Heart left ventricle (tissue), 16 donors: Measurements from ENCODE around the gene RPS2. TPM values are rescaled to one million over a fixed set of nuclear protein-coding genes. Genes with fewer than 3 reads are reported as not detected.

Experiments used
- ATAC-seq, 4 donors: fragments of 200-7000 bp; cut with Tn5 transposase; one replicate each; pipeline ENCODE4 v1.9.1; 2020 to 2022; ENCODE audit warnings: moderate library complexity in 4 of 4, mild to moderate bottlenecking in 3 of 4, moderate number of reproducible peaks in 1 of 4
- DNase-seq, 5 donors: peaks; one replicate each; pipeline ENCODE4 v3.0.0-alpha.2; 2020
- H3K27ac ChIP-seq, 12 donors: fragments of 200-600 bp; sonication (generic) in 4 of 12; one replicate each; pipeline versions ENCODE4 v1.5.0 to v1.8.0; 2016 to 2022; ENCODE audit warnings: mild to moderate bottlenecking in 2 of 12
- H3K27me3 ChIP-seq, 9 donors: fragments of 200-600 bp; sonication (generic) in 2 of 9; one replicate each; pipeline versions ENCODE4 v1.5.1 to v1.8.0; 2016 to 2022; ENCODE audit warnings: mild to moderate bottlenecking in 3 of 9
- H3K36me3 ChIP-seq, 9 donors: fragments of 200-600 bp; sonication (generic) in 2 of 9; one replicate each; pipeline versions ENCODE4 v1.5.0 to v1.8.0; 2018 to 2022; ENCODE audit warnings: mild to moderate bottlenecking in 2 of 9
- H3K4me1 ChIP-seq, 12 donors: fragments of 200-600 bp; sonication (generic) in 4 of 12; one replicate each; pipeline versions ENCODE4 v1.5.0 to v1.8.0; 2016 to 2022; ENCODE audit warnings: mild to moderate bottlenecking in 3 of 12
- H3K4me3 ChIP-seq, 12 donors: fragments of 200-600 bp; sonication (generic) in 4 of 12; one replicate each; pipeline versions ENCODE4 v1.5.0 to v1.8.0; 2017 to 2022; ENCODE audit warnings: mild to moderate bottlenecking in 9 of 12, moderate library complexity in 4 of 12
- H3K9me3 ChIP-seq, 12 donors: fragments of 200-600 bp; sonication (generic) in 4 of 12; one replicate each; pipeline versions ENCODE4 v1.5.0 to v1.8.0; 2016 to 2022; ENCODE audit warnings: mild to moderate bottlenecking in 1 of 12
- POLR2A ChIP-seq, 2 donors: fragments of 450-650 bp; IDR thresholded peaks; one replicate each; pipeline ENCODE4 v1.6.1; 2017; ENCODE audit warnings: antibody characterized with exemption in 2 of 2, mild to moderate bottlenecking in 2 of 2, moderate library complexity in 2 of 2
- WGBS, 4 donors: extraction: QIAGEN DNeasy Blood & Tissue Kit in 2 of 4; methylation state at CpG; one replicate each; pipeline versions ENCODE4 v1.1.5 to v1.1.7; 2013 to 2018; 5-methylcytosine and 5-hydroxymethylcytosine counted together
- intact Hi-C, 10 donors: fragments of 100-400 bp; cut with DNase I; formaldehyde crosslinking; loops; one replicate each; pipeline versions ENCODE4 v1.11.1 to v1.14.2; 2022
- polyA plus RNA-seq, 2 donors: library from polyadenylated mRNA; stranded (reverse); fragments of 200-250 nt; gene quantifications; one replicate each; pipeline ENCODE4 v1.2.3, GENCODE V29; 2013
- total RNA-seq, 9 donors: library from RNA; depleted of rRNA in 2 of 9; stranded (reverse); fragments of >200 nt in 2 of 9; fragmentation: NEBNext Ultra II Directional in 3 of 9; extraction: Animal tissue kit (Norgen Biotek cat#: 25700) in 3 of 9; gene quantifications; one replicate each; pipeline versions ENCODE4 v1.1.0 to v1.2.4, GENCODE V29; 2016 to 2023
- TF ChIP-seq, protein P1 (sequence below), 12 donors: fragments of 200-600 bp; sonication (generic) in 4 of 12; IDR thresholded peaks; one replicate each; pipeline versions ENCODE4 v1.5.0 to v1.8.0; 2018 to 2022; ENCODE audit warnings: antibody characterized with exemption in 12 of 12, mild to moderate bottlenecking in 5 of 12
- donor health status: ischemic (EF 13 %, LVEDD 7.1; RV severe dilation, severe dysfunction).
- donor health status: healthy with polysubstance abuse.
- donor health status: DM: no; HTN: yes; CAD: no.
- donor health status: DM: no; HTN: no; CAD: no.
- donor health status: ischemic (EF 25% LVEDD 6.9; RV normal size, moderate dysfunction).
- donor health status: ischemic (EF 25% LVEDD 5.7; RV mildly dilated, moderate dysfunction).
- donor health status: healthy.
- donor health status: DM: yes; HTN: yes; CAD: no.
- donor health status: ischemic (EF 35%, LVEDD 5.7; RV mildly dilated, moderate dysfunction).
- donor health status: nonischemic (EF 11% LVEDD 7.7; RV severe dilation, severe dysfunction).
- donor health status: DM: yes; HTN: yes; CAD: no.
- donor health status: PGD.
- donor health status: ischemic (EF 29% LVEDD 5.4; RV normal size, mild dysfunction).
- donor health status: nonischemic (EF 23%, LVEDD 6.1; RV moderate dilation, normal function).

Gene RPS2
- total and polyA plus RNA-seq, 11 donors = 673 to 2,484 (median 1,002) TPM

- Histone ChIP-seq H3K9me3 (no peaks in the 10 kb centered on the region), H3K27ac (no peak overlapping the region), H3K36me3 (peaks cover 4 to 49% (median 41%) of the 10 kb centered on the region in 9 donors), H3K4me1 (peaks cover 0 to 38% (median 14%) of the 10 kb centered on the region in 12 donors), H3K4me3 (no peak overlapping the region), H3K27me3 (peaks cover 7 to 82% (median 36%) of the 10 kb centered on the region in 9 donors)
- DNase-seq (peak in 1 of 5 donors; percentile 27), ATAC-seq (no peak)
- intact Hi-C loops = no loop called here
- TF ChIP-seq POLR2A (IDR thresholded peaks at IDR 0.05) = no peak
- TF ChIP-seq, protein P1, sequence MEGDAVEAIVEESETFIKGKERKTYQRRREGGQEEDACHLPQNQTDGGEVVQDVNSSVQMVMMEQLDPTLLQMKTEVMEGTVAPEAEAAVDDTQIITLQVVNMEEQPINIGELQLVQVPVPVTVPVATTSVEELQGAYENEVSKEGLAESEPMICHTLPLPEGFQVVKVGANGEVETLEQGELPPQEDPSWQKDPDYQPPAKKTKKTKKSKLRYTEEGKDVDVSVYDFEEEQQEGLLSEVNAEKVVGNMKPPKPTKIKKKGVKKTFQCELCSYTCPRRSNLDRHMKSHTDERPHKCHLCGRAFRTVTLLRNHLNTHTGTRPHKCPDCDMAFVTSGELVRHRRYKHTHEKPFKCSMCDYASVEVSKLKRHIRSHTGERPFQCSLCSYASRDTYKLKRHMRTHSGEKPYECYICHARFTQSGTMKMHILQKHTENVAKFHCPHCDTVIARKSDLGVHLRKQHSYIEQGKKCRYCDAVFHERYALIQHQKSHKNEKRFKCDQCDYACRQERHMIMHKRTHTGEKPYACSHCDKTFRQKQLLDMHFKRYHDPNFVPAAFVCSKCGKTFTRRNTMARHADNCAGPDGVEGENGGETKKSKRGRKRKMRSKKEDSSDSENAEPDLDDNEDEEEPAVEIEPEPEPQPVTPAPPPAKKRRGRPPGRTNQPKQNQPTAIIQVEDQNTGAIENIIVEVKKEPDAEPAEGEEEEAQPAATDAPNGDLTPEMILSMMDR (IDR thresholded peaks at IDR 0.05) = no peak
- 92 to 94% (median 93%) methylated on average over 28 to 33 of the region's 33 CpGs for WGBS, 4 donors
Observed at GRCh38 chr16:1976951-1977874, 12.6 kb upstream of the RPS2 start.

GRCh38 chr16:1976216-1976520 is 11.5 kb upstream of the RPS2 start:
- Histone ChIP-seq H3K4me1 (peaks cover 0 to 43% (median 17%) of the 10 kb centered on the region in 12 donors), H3K4me3 (no peak overlapping the region), H3K36me3 (peaks cover 4 to 49% (median 41%) of the 10 kb centered on the region in 9 donors), H3K9me3 (no peaks in the 10 kb centered on the region), H3K27ac (no peak overlapping the region), H3K27me3 (peaks cover 4 to 72% (median 31%) of the 10 kb centered on the region in 9 donors)
- ATAC-seq (no peak), DNase-seq (no peak)
- intact Hi-C loops = no loop called here
- TF ChIP-seq, protein P1 (IDR thresholded peaks at IDR 0.05) = no peak
- no peak for TF ChIP-seq POLR2A (IDR thresholded peaks at IDR 0.05)
- WGBS, 4 donors = 95 to 100% (median 97%) methylated on average over 8 of the region's 8 CpGs

GRCh38 chr16:1975432-1976215 is 11.0 kb upstream of the RPS2 start:
- H3K9me3 ChIP-seq = no peaks in the 10 kb centered on the region
- DNase-seq (no peak), ATAC-seq (no peak)
- 90 to 96% (median 94%) methylated on average over 26 to 33 of the region's 33 CpGs for WGBS, 4 donors
- H3K27me3 ChIP-seq = peaks cover 0 to 67% (median 26%) of the 10 kb centered on the region in 9 donors
- no peak overlapping the region for H3K27ac ChIP-seq
- no peak overlapping the region for H3K4me3 ChIP-seq
- peaks cover 4 to 49% (median 41%) of the 10 kb centered on the region in 9 donors for H3K36me3 ChIP-seq
- TF ChIP-seq, protein P1 (IDR thresholded peaks at IDR 0.05) = no peak
- TF ChIP-seq POLR2A (IDR thresholded peaks at IDR 0.05) = no peak
- peaks cover 0 to 46% (median 21%) of the 10 kb centered on the region in 12 donors for H3K4me1 ChIP-seq
- intact Hi-C loops = no loop called here
